Neural progenitor cell (in vitro differentiated cells): Measurements from ENCODE around the gene SMYD3.

Experiments
- EZH2 ChIP-seq: fragments of 200-600 bp; sonication (generic); IDR thresholded peaks from 2 replicates; pipeline ENCODE4 v1.6.1; 2017; ENCODE audit warnings: antibody characterized with exemption, mild to moderate bottlenecking, moderate library complexity
- TF ChIP-seq, protein P1 (sequence below): fragments of 200-600 bp; sonication (generic); IDR thresholded peaks from 2 replicates; pipeline ENCODE4 v1.5.1; 2017; ENCODE audit warnings: antibody characterized with exemption, mild to moderate bottlenecking

DNA sequence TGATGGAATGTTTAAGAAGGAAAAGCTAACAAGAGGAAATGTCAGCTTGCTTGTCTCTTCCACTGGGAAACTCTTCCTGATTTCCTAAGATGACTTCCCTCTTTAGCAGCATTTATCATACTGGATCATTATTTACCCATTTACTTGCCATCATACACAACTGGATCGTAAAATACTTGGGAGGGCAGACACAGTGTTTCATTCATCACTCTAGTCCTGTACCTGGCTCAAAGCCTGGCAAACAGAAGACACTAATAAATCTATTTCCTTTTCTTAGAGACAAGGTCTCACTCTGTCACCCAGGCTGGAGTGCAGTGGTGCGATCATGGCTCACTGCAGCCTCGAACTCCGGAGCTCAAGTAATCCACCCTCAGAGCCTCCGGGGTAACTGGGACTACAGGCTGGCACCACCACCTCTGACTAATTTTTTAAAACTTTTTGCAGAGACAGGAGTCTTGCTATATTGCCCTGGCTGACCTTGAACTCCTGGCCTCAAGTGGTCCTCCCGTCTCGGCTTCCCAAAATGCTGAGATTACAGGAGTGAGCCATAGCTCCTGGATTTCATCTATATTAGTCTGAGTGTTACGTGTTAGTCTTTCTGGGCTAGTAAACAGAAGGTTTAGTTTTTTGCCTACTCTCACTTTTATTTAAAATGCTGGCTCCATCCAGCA, 574.6 kb downstream of the SMYD3 start:
- TF ChIP-seq, protein P1, sequence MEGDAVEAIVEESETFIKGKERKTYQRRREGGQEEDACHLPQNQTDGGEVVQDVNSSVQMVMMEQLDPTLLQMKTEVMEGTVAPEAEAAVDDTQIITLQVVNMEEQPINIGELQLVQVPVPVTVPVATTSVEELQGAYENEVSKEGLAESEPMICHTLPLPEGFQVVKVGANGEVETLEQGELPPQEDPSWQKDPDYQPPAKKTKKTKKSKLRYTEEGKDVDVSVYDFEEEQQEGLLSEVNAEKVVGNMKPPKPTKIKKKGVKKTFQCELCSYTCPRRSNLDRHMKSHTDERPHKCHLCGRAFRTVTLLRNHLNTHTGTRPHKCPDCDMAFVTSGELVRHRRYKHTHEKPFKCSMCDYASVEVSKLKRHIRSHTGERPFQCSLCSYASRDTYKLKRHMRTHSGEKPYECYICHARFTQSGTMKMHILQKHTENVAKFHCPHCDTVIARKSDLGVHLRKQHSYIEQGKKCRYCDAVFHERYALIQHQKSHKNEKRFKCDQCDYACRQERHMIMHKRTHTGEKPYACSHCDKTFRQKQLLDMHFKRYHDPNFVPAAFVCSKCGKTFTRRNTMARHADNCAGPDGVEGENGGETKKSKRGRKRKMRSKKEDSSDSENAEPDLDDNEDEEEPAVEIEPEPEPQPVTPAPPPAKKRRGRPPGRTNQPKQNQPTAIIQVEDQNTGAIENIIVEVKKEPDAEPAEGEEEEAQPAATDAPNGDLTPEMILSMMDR, result no peak
- no peak for TF ChIP-seq EZH2
